Measurements from ENCODE around the gene GMDS. TPM values are rescaled to one million over a fixed set of nuclear protein-coding genes. Genes with fewer than 3 reads are reported as not detected.

GMDS gene
- total and polyA plus RNA-seq, 2 experiments from 2014 or later, result 6.3 to 17.7 TPM

GRCh38 chr6:2047855-2048254 lies 197.6 kb downstream of the GMDS start:
- Histone ChIP-seq H3K36me3 (no peaks in the 10 kb centered on the region), H3K9me3 (ENCODE audit: low read depth) (no peaks in the 10 kb centered on the region), H3K4me1 (ENCODE audit: low read depth) (no peaks in the 10 kb centered on the region), H3K27me3 (no peaks in the 10 kb centered on the region), H3K27ac (no peak overlapping the region), H3K4me3 (no peak overlapping the region)
- no peak for TF ChIP-seq CTCF (IDR thresholded peaks at IDR 0.05; ENCODE audit: low read depth, low read length)
- peak in 1 of 2 donors; percentile 25 for DNase-seq (ENCODE audit: low read depth in 1 of 2, low spot score in 1 of 2)

- Histone ChIP-seq H3K9me3 (ENCODE audit: low read depth) (no peaks in the 10 kb centered on the region), H3K4me3 (no peak overlapping the region), H3K4me1 (ENCODE audit: low read depth) (no peaks in the 10 kb centered on the region), H3K36me3 (no peaks in the 10 kb centered on the region), H3K27me3 (no peaks in the 10 kb centered on the region), H3K27ac (no peak overlapping the region)
- TF ChIP-seq CTCF (IDR thresholded peaks at IDR 0.05; ENCODE audit: low read depth, low read length), result no peak
- no peak for DNase-seq (ENCODE audit: low read depth in 1 of 2, low spot score in 1 of 2)
Observed at GRCh38 chr6:2044192-2044591, 201.2 kb downstream of the GMDS start.

- no peaks in the 10 kb centered on the region for H3K27me3 ChIP-seq
- no peaks in the 10 kb centered on the region for H3K36me3 ChIP-seq
- no peak overlapping the region for H3K4me3 ChIP-seq
- H3K4me1 ChIP-seq (ENCODE audit: low read depth), result no peaks in the 10 kb centered on the region
- no peak for TF ChIP-seq CTCF (IDR thresholded peaks at IDR 0.05; ENCODE audit: low read depth, low read length)
- H3K27ac ChIP-seq, result no peak overlapping the region
- H3K9me3 ChIP-seq (ENCODE audit: low read depth), result no peaks in the 10 kb centered on the region
- DNase-seq (ENCODE audit: low read depth in 1 of 2, low spot score in 1 of 2), result no peak
Observed at GRCh38 chr6:2042956-2043648, 202.3 kb downstream of the GMDS start.

- Histone ChIP-seq H3K27me3 (no peaks in the 10 kb centered on the region), H3K36me3 (no peaks in the 10 kb centered on the region), H3K27ac (no peak overlapping the region), H3K4me3 (no peak overlapping the region), H3K9me3 (ENCODE audit: low read depth) (no peaks in the 10 kb centered on the region), H3K4me1 (ENCODE audit: low read depth) (no peaks in the 10 kb centered on the region)
- DNase-seq (ENCODE audit: low read depth in 1 of 2, low spot score in 1 of 2), result peak in 1 of 2 donors; percentile 90
- TF ChIP-seq CTCF (IDR thresholded peaks at IDR 0.05; ENCODE audit: low read depth, low read length), result no peak
Observed at GRCh38 chr6:2038092-2038491, 207.3 kb downstream of the GMDS start.

GRCh38 chr6:2037237-2037926 lies 208.0 kb downstream of the GMDS start:
- Histone ChIP-seq H3K27ac (no peak overlapping the region), H3K4me1 (ENCODE audit: low read depth) (no peaks in the 10 kb centered on the region), H3K27me3 (no peaks in the 10 kb centered on the region), H3K4me3 (no peak overlapping the region), H3K9me3 (ENCODE audit: low read depth) (no peaks in the 10 kb centered on the region), H3K36me3 (no peaks in the 10 kb centered on the region)
- peak; percentile 30 for TF ChIP-seq CTCF (IDR thresholded peaks at IDR 0.05; ENCODE audit: low read depth, low read length)
- peak; percentile 34 to 45 for DNase-seq (ENCODE audit: low read depth in 1 of 2, low spot score in 1 of 2)
